CD14-positive monocyte (primary cell): Measurements from ENCODE around the gene SLC35A5. TPM values are rescaled to one million over a fixed set of nuclear protein-coding genes. Genes with fewer than 3 reads are reported as not detected.

Experiments used
- DNase-seq, 3 donors: peaks; one replicate each; pipeline ENCODE4 v3.0.0-alpha.2; 2011 to 2022
- H2AFZ ChIP-seq: 2 replicates; pipeline ENCODE4 v1.6.0; 2012; ENCODE audit warnings: mild to moderate bottlenecking, low read depth, low read length, inconsistent platforms; ENCODE audit not compliant: insufficient read depth, poor library complexity, severe bottlenecking
- H3K27ac ChIP-seq, 2 donors: 1 replicate in 1 of 2; 2 replicates in 1 of 2; pipeline ENCODE4 v1.5.1; 2012 to 2013; ENCODE audit warnings: low read length in 2 of 2, control low read depth in 1 of 2, inconsistent platforms in 1 of 2, low read depth in 1 of 2, mild to moderate bottlenecking in 1 of 2
- H3K27me3 ChIP-seq, 2 donors: one replicate each; pipeline versions ENCODE4 v1.6.0 to v1.6.1; 2011 to 2013; ENCODE audit warnings: low read length in 2 of 2; ENCODE audit not compliant: control insufficient read depth in 2 of 2, insufficient read depth in 2 of 2
- H3K36me3 ChIP-seq, 2 donors: replicated peaks in 1 of 2; 1 replicate in 1 of 2; 2 replicates in 1 of 2; pipeline versions ENCODE4 v1.5.1 to v1.6.1; 2012 to 2013; ENCODE audit warnings: low read length in 2 of 2, control low read depth in 1 of 2, inconsistent platforms in 1 of 2, mild to moderate bottlenecking in 1 of 2; ENCODE audit not compliant: insufficient read depth in 2 of 2, control insufficient read depth in 1 of 2
- H3K4me1 ChIP-seq, 2 donors: 1 replicate in 1 of 2; 2 replicates in 1 of 2; pipeline versions ENCODE4 v1.5.1 to v1.6.1; 2012 to 2013; ENCODE audit warnings: low read length in 2 of 2, control low read depth in 1 of 2, inconsistent platforms in 1 of 2, mild to moderate bottlenecking in 1 of 2, moderate library complexity in 1 of 2; ENCODE audit not compliant: insufficient read depth in 2 of 2, control insufficient read depth in 1 of 2
- H3K4me2 ChIP-seq: replicated peaks from 2 replicates; pipeline ENCODE3; 2012; ENCODE audit warnings: low read length, moderate library complexity, mild to moderate bottlenecking; ENCODE audit not compliant: poor library complexity, severe bottlenecking; ENCODE audit errors: extremely low read depth
- H3K4me3 ChIP-seq, 3 experiments: fragments of 200-600 bp in 1 of 3; sonication (generic) in 1 of 3; replicated peaks in 1 of 3; 1 replicate in 2 of 3; 2 replicates in 1 of 3; pipeline ENCODE4 v1.5.1; 2011 to 2013; ENCODE audit warnings: low read length in 3 of 3, mild to moderate bottlenecking in 3 of 3, control low read depth in 2 of 3, low read depth in 2 of 3, inconsistent platforms in 1 of 3, moderate library complexity in 1 of 3
- H3K79me2 ChIP-seq: 2 replicates; pipeline ENCODE4 v1.6.0; 2012; ENCODE audit warnings: mild to moderate bottlenecking, control low read depth, inconsistent platforms, low read length, moderate library complexity; ENCODE audit not compliant: insufficient read depth
- H3K9ac ChIP-seq: 2 replicates; pipeline ENCODE4 v1.6.0; 2017; ENCODE audit warnings: low read length, mild to moderate bottlenecking; ENCODE audit not compliant: insufficient read depth, poor library complexity, severe bottlenecking
- H3K9me3 ChIP-seq, 2 donors: replicated peaks in 1 of 2; 1 replicate in 1 of 2; 2 replicates in 1 of 2; pipeline versions ENCODE4 v1.5.1 to v1.6.1; 2012 to 2013; ENCODE audit warnings: low read length in 2 of 2, control low read depth in 1 of 2; ENCODE audit not compliant: control insufficient read depth in 1 of 2, insufficient read depth in 1 of 2
- H4K20me1 ChIP-seq: 2 replicates; pipeline ENCODE4 v1.6.0; 2012; ENCODE audit warnings: mild to moderate bottlenecking, low read length, control low read depth, moderate library complexity; ENCODE audit not compliant: insufficient read depth
- H3K27ac Mint-ChIP-seq, 7 donors: one replicate each; pipeline ENCODE4 v1.8.0; 2020; ENCODE audit warnings: mild to moderate bottlenecking in 7 of 7, mixed read lengths in 7 of 7, moderate library complexity in 6 of 7, inconsistent platforms in 2 of 7
- H3K27me3 Mint-ChIP-seq, 3 donors: one replicate each; pipeline ENCODE4 v1.8.0; 2021 to 2022; ENCODE audit warnings: low read depth in 3 of 3, mild to moderate bottlenecking in 3 of 3, mixed read lengths in 3 of 3, moderate library complexity in 3 of 3, inconsistent platforms in 1 of 3
- H3K36me3 Mint-ChIP-seq, 2 donors: one replicate each; pipeline ENCODE4 v1.8.0; 2020; ENCODE audit warnings: mixed read lengths in 2 of 2, inconsistent platforms in 1 of 2, mild to moderate bottlenecking in 1 of 2
- H3K4me1 Mint-ChIP-seq: one replicate; pipeline ENCODE4 v1.8.0; 2020; ENCODE audit warnings: mild to moderate bottlenecking, mixed read lengths
- H3K4me3 Mint-ChIP-seq, 2 donors: one replicate each; pipeline ENCODE4 v1.8.0; 2020; ENCODE audit warnings: mild to moderate bottlenecking in 2 of 2, mixed read lengths in 2 of 2, moderate library complexity in 1 of 2
- H3K9me3 Mint-ChIP-seq, 7 donors: one replicate each; pipeline ENCODE4 v1.8.0; 2020 to 2022; ENCODE audit warnings: mixed read lengths in 7 of 7, mild to moderate bottlenecking in 6 of 7, moderate library complexity in 6 of 7, inconsistent platforms in 2 of 7
- WGBS: methylation state at CpG from one replicate; pipeline ENCODE4 v1.1.5; 2013; ENCODE audit warnings: missing lambda C conversion rate; ENCODE audit not compliant: insufficient coverage; 5-methylcytosine and 5-hydroxymethylcytosine counted together
- intact Hi-C, 2 donors: fragments of 100-400 bp; cut with micrococcal nuclease; formaldehyde crosslinking; loops; one replicate each; pipeline versions ENCODE4 v1.15.0 to v1.15.1; 2023
- polyA plus RNA-seq, 3 donors: library from polyadenylated mRNA; depleted of rRNA in 1 of 3; unstranded in 2 of 3; stranded (reverse) in 1 of 3; fragments of 300-500 nt in 2 of 3; fragments of >200 nt in 1 of 3; fragmentation: Illumina TruSeq in 2 of 3; gene quantifications; 1 replicate in 2 of 3; 2 replicates in 1 of 3; pipeline ENCODE4 v1.2.3, GENCODE V29; 2012 to 2021
- TF ChIP-seq, protein P1 (sequence below): fragments of 200-600 bp; IDR thresholded peaks from one replicate; pipeline ENCODE4 v1.8.0; 2022; ENCODE audit warnings: antibody characterized with exemption, mild to moderate bottlenecking

Gene SLC35A5
- polyA plus RNA-seq, 3 donors: 16.8 to 74.1 (median 61.3) TPM

- peaks cover 6% of the 10 kb centered on the region for H3K4me1 Mint-ChIP-seq
- Histone ChIP-seq H3K4me2 (no peak overlapping the region), H2AFZ (peak overlapping the region; percentile 12), H3K27ac (no peak overlapping the region), H3K27me3 (no peaks in the 10 kb centered on the region), H4K20me1 (no peaks in the 10 kb centered on the region), H3K9ac (no peak overlapping the region), H3K36me3 (no peaks in the 10 kb centered on the region), H3K79me2 (no peaks in the 10 kb centered on the region), H3K4me1 (no peaks in the 10 kb centered on the region), H3K9me3 (no peaks in the 10 kb centered on the region), H3K4me3 (no peak overlapping the region)
- H3K9me3 Mint-ChIP-seq: no peaks in the 10 kb centered on the region
- H3K27ac Mint-ChIP-seq: no peak overlapping the region
- peaks cover 0 to 3% (median 0%) of the 10 kb centered on the region in 3 donors for H3K27me3 Mint-ChIP-seq
- H3K4me3 Mint-ChIP-seq: no peak overlapping the region
- 100% methylated on average over 2 of the region's 4 CpGs for WGBS
- H3K36me3 Mint-ChIP-seq: no peaks in the 10 kb centered on the region
- DNase-seq: no peak
- intact Hi-C loops: no loop called here
- TF ChIP-seq, protein P1, sequence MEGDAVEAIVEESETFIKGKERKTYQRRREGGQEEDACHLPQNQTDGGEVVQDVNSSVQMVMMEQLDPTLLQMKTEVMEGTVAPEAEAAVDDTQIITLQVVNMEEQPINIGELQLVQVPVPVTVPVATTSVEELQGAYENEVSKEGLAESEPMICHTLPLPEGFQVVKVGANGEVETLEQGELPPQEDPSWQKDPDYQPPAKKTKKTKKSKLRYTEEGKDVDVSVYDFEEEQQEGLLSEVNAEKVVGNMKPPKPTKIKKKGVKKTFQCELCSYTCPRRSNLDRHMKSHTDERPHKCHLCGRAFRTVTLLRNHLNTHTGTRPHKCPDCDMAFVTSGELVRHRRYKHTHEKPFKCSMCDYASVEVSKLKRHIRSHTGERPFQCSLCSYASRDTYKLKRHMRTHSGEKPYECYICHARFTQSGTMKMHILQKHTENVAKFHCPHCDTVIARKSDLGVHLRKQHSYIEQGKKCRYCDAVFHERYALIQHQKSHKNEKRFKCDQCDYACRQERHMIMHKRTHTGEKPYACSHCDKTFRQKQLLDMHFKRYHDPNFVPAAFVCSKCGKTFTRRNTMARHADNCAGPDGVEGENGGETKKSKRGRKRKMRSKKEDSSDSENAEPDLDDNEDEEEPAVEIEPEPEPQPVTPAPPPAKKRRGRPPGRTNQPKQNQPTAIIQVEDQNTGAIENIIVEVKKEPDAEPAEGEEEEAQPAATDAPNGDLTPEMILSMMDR: no peak
Observed at GRCh38 chr3:112627419-112627818, 65.6 kb downstream of the SLC35A5 start.

GRCh38 chr3:112627919-112628466, 66.1 kb downstream of the SLC35A5 start:
- no peaks in the 10 kb centered on the region for H3K27me3 ChIP-seq
- no peak for DNase-seq
- H4K20me1 ChIP-seq: no peaks in the 10 kb centered on the region
- TF ChIP-seq, protein P1: no peak
- no peak overlapping the region for H3K4me3 ChIP-seq
- H3K4me1 Mint-ChIP-seq: peaks cover 9% of the 10 kb centered on the region
- H3K27ac Mint-ChIP-seq: no peak overlapping the region
- no peak overlapping the region for H3K4me3 Mint-ChIP-seq
- H3K4me2 ChIP-seq: no peak overlapping the region
- H3K36me3 Mint-ChIP-seq: no peaks in the 10 kb centered on the region
- H2AFZ ChIP-seq: no peak overlapping the region
- intact Hi-C loops: no loop called here
- no peaks in the 10 kb centered on the region for H3K36me3 ChIP-seq
- no peaks in the 10 kb centered on the region for H3K79me2 ChIP-seq
- WGBS: no CpG with 5 or more reads among the region's 1 CpG
- H3K27me3 Mint-ChIP-seq: peaks cover 0 to 3% (median 0%) of the 10 kb centered on the region in 3 donors
- H3K9ac ChIP-seq: no peak overlapping the region
- no peak overlapping the region for H3K27ac ChIP-seq
- H3K9me3 ChIP-seq: no peaks in the 10 kb centered on the region
- no peaks in the 10 kb centered on the region for H3K4me1 ChIP-seq
- no peaks in the 10 kb centered on the region for H3K9me3 Mint-ChIP-seq
